HepG2 (cell line): ENCODE measurements around the gene POLN. TPM values are rescaled to one million over a fixed set of nuclear protein-coding genes. Genes with fewer than 3 reads are reported as not detected.
A peak's percentile ranks its signal among the peaks of the same experiment; 100 is the strongest.

ENCODE experiments used
- IRX3 ChIP-seq: sonication (generic); formaldehyde crosslinking; IDR thresholded peaks from 2 replicates; pipeline ENCODE4 v1.8.1; 2023; ENCODE audit warnings: mild to moderate bottlenecking, low read depth, missing genetic modification reagents, borderline replicate concordance
- JUND ChIP-seq: sonication (generic); formaldehyde crosslinking; IDR thresholded peaks from 2 replicates; pipeline ENCODE4 v1.8.0; 2022; ENCODE audit warnings: mild to moderate bottlenecking, missing genetic modification reagents
- KAT7 ChIP-seq: IDR thresholded peaks from 2 replicates; pipeline ENCODE4 v1.6.1; 2018; ENCODE audit warnings: borderline replicate concordance, missing compliant biosample characterization
- MYC ChIP-seq: sonication (generic); formaldehyde crosslinking; IDR thresholded peaks from 2 replicates; pipeline ENCODE4 v1.9.0; 2021; ENCODE audit warnings: missing genetic modification reagents, borderline replicate concordance
- PHB2 ChIP-seq: fragments of 450-650 bp; IDR thresholded peaks from 2 replicates; pipeline ENCODE4 v1.6.1; 2018; ENCODE audit not compliant: partially characterized antibody
- PRPF4 ChIP-seq: fragments of 200-400 bp; formaldehyde crosslinking; IDR thresholded peaks from 2 replicates; pipeline ENCODE4 v1.6.1; 2016; ENCODE audit warnings: low read length, low read depth; ENCODE audit not compliant: poor library complexity, severe bottlenecking
- RARG ChIP-seq: sonication (generic); formaldehyde crosslinking; IDR thresholded peaks from 2 replicates; pipeline ENCODE4 v1.4.0; 2020; ENCODE audit warnings: low read depth, mild to moderate bottlenecking, missing genetic modification reagents
- RFX1 ChIP-seq: fragments of 450-650 bp; IDR thresholded peaks from 2 replicates; pipeline ENCODE4 v1.6.1; 2017
- ZEB1 ChIP-seq: IDR thresholded peaks from 2 replicates; pipeline ENCODE4 v1.6.1; 2012; ENCODE audit warnings: mild to moderate bottlenecking, low read depth, inconsistent platforms; ENCODE audit not compliant: insufficient replicate concordance
- ZMAT3 ChIP-seq: sonication (generic); formaldehyde crosslinking; conservative IDR thresholded peaks from 2 replicates; pipeline ENCODE4 v1.7.0; 2021; ENCODE audit warnings: missing genetic modification reagents
- ZNF543 ChIP-seq: sonication (generic); formaldehyde crosslinking; IDR thresholded peaks from 2 replicates; pipeline ENCODE4 v1.4.0; 2020; ENCODE audit warnings: mild to moderate bottlenecking, missing genetic modification reagents
- ZNF547 ChIP-seq: sonication (generic); formaldehyde crosslinking; IDR thresholded peaks from 2 replicates; pipeline ENCODE4 v1.5.1; 2020; ENCODE audit warnings: mild to moderate bottlenecking, missing genetic modification reagents
- ZNF619 ChIP-seq: sonication (generic); formaldehyde crosslinking; IDR thresholded peaks from 2 replicates; pipeline ENCODE4 v1.4.0; 2020; ENCODE audit warnings: mild to moderate bottlenecking, missing genetic modification reagents
- ZNF746 ChIP-seq: sonication (generic); formaldehyde crosslinking; IDR thresholded peaks from 2 replicates; pipeline ENCODE4 v1.8.0; 2022; ENCODE audit warnings: mild to moderate bottlenecking, missing genetic modification reagents
- ZNF75D ChIP-seq: sonication (generic); formaldehyde crosslinking; IDR thresholded peaks from 2 replicates; pipeline ENCODE4 v1.8.1; 2023; ENCODE audit warnings: missing genetic modification reagents, mild to moderate bottlenecking, borderline replicate concordance
- ZNF850 ChIP-seq: sonication (generic); formaldehyde crosslinking; conservative IDR thresholded peaks from 2 replicates; pipeline ENCODE4 v1.9.0; 2021; ENCODE audit warnings: mild to moderate bottlenecking, missing genetic modification reagents
- polyA plus RNA-seq, 8 experiments: library from polyadenylated mRNA; depleted of rRNA in 3 of 8; stranded (reverse) in 7 of 8; unstranded in 1 of 8; fragments of >200 nt; fragmentation: Illumina TruSeq in 4 of 8; extraction: Trizol in 4 of 8; gene quantifications; 2 replicates each; pipeline versions ENCODE4 v1.2.1 to v1.2.3, GENCODE V29; 2011 to 2016; ENCODE audit warnings: low read depth in 4 of 8, missing spikeins in 1 of 8, mixed read lengths in 1 of 8; ENCODE audit not compliant: insufficient read depth in 1 of 8
- total RNA-seq, 5 experiments: library from RNA; depleted of rRNA; stranded (reverse); fragments of >200 nt; fragmentation: Illumina TruSeq; extraction: Trizol; gene quantifications; 2 replicates each; pipeline ENCODE4 v1.2.3, GENCODE V29; 2016; ENCODE audit warnings: low read depth in 1 of 5
- TF ChIP-seq, protein P1 (sequence below): sonication (generic); formaldehyde crosslinking; IDR thresholded peaks from 2 replicates; pipeline ENCODE4 v1.5.0; 2020; ENCODE audit warnings: mild to moderate bottlenecking, missing genetic modification reagents
- TF ChIP-seq, protein P2 (sequence below), 2 experiments: sonication (generic) in 1 of 2; formaldehyde crosslinking in 1 of 2; IDR thresholded peaks; 2 replicates each; pipeline versions ENCODE4 v1.6.1 to v1.9.0; 2014 to 2022; ENCODE audit warnings: antibody characterized with exemption in 1 of 2, borderline replicate concordance in 1 of 2, inconsistent platforms in 1 of 2, low read depth in 1 of 2, missing genetic modification reagents in 1 of 2

The POLN gene
- total and polyA plus RNA-seq, 2 of the 13 experiments (the other 11 are each of a cell fraction or from before 2014, with no cell fraction given): 0.93 to 1.5 TPM

DNA sequence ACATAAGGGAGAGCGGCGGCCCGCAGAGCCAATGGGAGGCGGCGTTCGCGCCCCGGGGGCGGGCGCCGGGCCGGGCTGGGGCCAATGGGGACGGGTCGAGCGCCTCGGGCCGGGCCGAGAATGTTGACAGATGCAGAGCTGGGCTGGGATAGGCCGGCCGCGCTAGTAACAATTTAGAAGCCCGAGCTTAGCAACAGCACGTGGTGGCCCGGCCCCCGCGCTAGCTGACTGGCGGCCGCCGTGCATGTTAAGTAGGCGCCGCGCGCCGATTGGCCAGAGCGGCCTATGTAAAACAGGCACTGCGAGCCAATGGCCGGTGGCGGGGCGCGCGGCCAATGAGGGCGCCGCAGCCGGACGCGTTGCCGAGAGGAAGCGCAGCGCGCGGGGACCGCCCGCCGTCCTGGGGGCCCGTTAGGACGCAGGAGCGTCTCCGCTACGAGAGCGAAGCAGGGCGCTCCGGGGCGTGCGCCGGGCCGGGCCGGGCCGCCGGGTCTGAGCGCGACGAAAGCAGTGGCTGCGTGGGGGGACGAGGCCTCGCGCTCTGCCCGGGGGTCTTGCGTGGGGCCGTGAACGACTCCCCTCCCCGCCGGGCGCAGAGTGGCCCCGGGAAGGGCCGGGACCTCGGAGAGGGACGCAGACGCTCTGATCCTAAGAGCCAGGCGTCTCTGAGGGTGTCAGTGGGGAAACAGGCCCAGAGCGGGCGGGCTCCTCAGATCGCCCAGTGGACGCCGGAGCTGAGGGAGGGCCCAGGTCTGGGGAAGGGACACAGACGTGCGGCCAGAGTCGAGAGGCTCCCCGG lies 20.4 kb upstream of the POLN start (continued):
- TF ChIP-seq, protein P1, sequence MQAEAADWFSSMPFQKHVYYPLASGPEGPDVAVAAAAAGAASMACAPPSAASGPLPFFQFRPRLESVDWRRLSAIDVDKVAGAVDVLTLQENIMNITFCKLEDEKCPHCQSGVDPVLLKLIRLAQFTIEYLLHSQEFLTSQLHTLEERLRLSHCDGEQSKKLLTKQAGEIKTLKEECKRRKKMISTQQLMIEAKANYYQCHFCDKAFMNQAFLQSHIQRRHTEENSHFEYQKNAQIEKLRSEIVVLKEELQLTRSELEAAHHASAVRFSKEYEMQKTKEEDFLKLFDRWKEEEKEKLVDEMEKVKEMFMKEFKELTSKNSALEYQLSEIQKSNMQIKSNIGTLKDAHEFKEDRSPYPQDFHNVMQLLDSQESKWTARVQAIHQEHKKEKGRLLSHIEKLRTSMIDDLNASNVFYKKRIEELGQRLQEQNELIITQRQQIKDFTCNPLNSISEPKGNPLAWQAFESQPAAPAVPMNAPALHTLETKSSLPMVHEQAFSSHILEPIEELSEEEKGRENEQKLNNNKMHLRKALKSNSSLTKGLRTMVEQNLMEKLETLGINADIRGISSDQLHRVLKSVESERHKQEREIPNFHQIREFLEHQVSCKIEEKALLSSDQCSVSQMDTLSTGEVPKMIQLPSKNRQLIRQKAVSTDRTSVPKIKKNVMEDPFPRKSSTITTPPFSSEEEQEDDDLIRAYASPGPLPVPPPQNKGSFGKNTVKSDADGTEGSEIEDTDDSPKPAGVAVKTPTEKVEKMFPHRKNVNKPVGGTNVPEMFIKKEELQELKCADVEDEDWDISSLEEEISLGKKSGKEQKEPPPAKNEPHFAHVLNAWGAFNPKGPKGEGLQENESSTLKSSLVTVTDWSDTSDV (CRISPR knock-in tag): peak; percentile 59; the same call in 1 of the 2 replicates
- no peak for TF ChIP-seq RARG (CRISPR knock-in tag)
- TF ChIP-seq ZNF75D (CRISPR knock-in tag): no peak
- peak; percentile 7; the same call in 1 of the 2 replicates for TF ChIP-seq ZNF746 (CRISPR knock-in tag)
- TF ChIP-seq MYC (CRISPR knock-in tag): peak; percentile 52; the same call in 1 of the 2 replicates
- TF ChIP-seq, protein P2, sequence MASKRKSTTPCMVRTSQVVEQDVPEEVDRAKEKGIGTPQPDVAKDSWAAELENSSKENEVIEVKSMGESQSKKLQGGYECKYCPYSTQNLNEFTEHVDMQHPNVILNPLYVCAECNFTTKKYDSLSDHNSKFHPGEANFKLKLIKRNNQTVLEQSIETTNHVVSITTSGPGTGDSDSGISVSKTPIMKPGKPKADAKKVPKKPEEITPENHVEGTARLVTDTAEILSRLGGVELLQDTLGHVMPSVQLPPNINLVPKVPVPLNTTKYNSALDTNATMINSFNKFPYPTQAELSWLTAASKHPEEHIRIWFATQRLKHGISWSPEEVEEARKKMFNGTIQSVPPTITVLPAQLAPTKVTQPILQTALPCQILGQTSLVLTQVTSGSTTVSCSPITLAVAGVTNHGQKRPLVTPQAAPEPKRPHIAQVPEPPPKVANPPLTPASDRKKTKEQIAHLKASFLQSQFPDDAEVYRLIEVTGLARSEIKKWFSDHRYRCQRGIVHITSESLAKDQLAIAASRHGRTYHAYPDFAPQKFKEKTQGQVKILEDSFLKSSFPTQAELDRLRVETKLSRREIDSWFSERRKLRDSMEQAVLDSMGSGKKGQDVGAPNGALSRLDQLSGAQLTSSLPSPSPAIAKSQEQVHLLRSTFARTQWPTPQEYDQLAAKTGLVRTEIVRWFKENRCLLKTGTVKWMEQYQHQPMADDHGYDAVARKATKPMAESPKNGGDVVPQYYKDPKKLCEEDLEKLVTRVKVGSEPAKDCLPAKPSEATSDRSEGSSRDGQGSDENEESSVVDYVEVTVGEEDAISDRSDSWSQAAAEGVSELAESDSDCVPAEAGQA (IDR thresholded peaks at IDR 0.05; ENCODE audit: low read depth): no peak
- TF ChIP-seq, protein P2 (CRISPR knock-in tag; IDR thresholded peaks at IDR 0.05; ENCODE audit: borderline replicate concordance): no peak
- peak; percentile 75; the same call in 1 of the 2 replicates for TF ChIP-seq IRX3 (CRISPR knock-in tag)
- TF ChIP-seq ZEB1: no peak
- TF ChIP-seq RFX1: peak; percentile 60; the same call in 1 of the 2 replicates
- no peak for TF ChIP-seq ZNF619
- TF ChIP-seq PRPF4: no peak
- no peak for TF ChIP-seq JUND (CRISPR knock-in tag)
- no peak for TF ChIP-seq ZNF850
- TF ChIP-seq ZMAT3 (CRISPR knock-in tag): peak; percentile 52; the same call in 1 of the 2 replicates
- TF ChIP-seq ZNF547 (CRISPR knock-in tag): peak; percentile 73
- TF ChIP-seq PHB2: no peak
- peak; percentile 34; the same call in 1 of the 2 replicates for TF ChIP-seq KAT7 (CRISPR knock-in tag)
- TF ChIP-seq ZNF543: peak; percentile 64; the same call in 1 of the 2 replicates
